ENCODE results near the gene LARP1. TPM values are rescaled to one million over a fixed set of nuclear protein-coding genes. Genes with fewer than 3 reads are reported as not detected.

LARP1 gene
- total RNA-seq, 2 experiments from 2014 or later, result 165 to 175 TPM

- POLR2A ChIA-PET, result interaction anchor here (0.6 to 1.1 kb wide), 3 partner anchors 20 to 211 kb away, joined by 3 to 5 read pairs (median 4); no protein-coding TSS in a partner anchor
- Mint-ChIP-seq H3K36me3 (peaks cover 13% of the 10 kb centered on the region), H3K9me3 (no peaks in the 10 kb centered on the region), H3K27me3 (no peaks in the 10 kb centered on the region), H3K4me1 (peaks cover 24% of the 10 kb centered on the region), H3K27ac (peak within 1 kb of the TSS; percentile 99), H3K4me3 (peak within 1 kb of the TSS; percentile 96)
- peak; percentile 97 for DNase-seq
- peak; percentile 77 for ATAC-seq (ENCODE audit: low read depth)
Observed at GRCh38 chr5:154858297-154858971, 103.3 kb downstream of the LARP1 start, which contains the start of gene CNOT8. Gene CNOT8 (plus strand): TSS chr5:154858627. CDS start chr5:154863279, 4,652 bp downstream.

- Mint-ChIP-seq H3K4me1 (peaks cover 24% of the 10 kb centered on the region), H3K36me3 (peaks cover 15% of the 10 kb centered on the region), H3K4me3 (peak overlapping the region; percentile 96), H3K27me3 (no peaks in the 10 kb centered on the region), H3K27ac (peak overlapping the region; percentile 99), H3K9me3 (no peaks in the 10 kb centered on the region)
- POLR2A ChIA-PET, result interaction anchor here (0.6 to 1.1 kb wide), 4 partner anchors 17 to 212 kb away, joined by 3 to 5 read pairs (median 4); no protein-coding TSS in a partner anchor
- no peak for DNase-seq
- ATAC-seq (ENCODE audit: low read depth), result no peak
Observed at GRCh38 chr5:154858972-154859871, 104.0 kb downstream of the LARP1 start.

DNA sequence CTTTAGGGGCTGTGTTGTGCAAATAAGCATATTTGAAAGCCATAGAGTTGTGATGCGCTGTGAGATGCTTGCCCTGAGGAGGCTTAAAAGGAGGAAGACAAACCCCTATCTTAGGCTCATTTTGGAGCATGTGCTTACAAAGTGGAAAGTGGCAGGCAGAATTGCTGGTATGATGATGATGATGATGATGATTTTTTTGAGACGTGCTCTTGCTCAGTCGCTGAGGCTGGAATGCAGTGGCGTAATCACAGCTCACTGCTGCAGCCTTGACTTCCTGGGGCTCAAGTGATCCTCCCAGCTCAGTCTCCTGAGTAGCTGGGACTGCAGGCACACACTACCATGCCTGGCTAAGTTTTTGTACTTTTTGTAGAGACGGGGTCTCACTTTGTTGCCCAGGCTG is 104.9 kb downstream of the LARP1 start:
- Mint-ChIP-seq H3K27ac (peak overlapping the region; percentile 99), H3K4me1 (peaks cover 24% of the 10 kb centered on the region), H3K27me3 (no peaks in the 10 kb centered on the region), H3K9me3 (no peaks in the 10 kb centered on the region), H3K4me3 (peak overlapping the region; percentile 96), H3K36me3 (peaks cover 20% of the 10 kb centered on the region)
- POLR2A ChIA-PET, result interaction anchor here (1.1 to 1.3 kb wide), 2 partner anchors 9 to 16 kb away, joined by 3 to 9 read pairs; no protein-coding TSS in a partner anchor
- no peak for ATAC-seq (ENCODE audit: low read depth)
- DNase-seq, result no peak

- DNase-seq (no peak), ATAC-seq (ENCODE audit: low read depth) (no peak)
- Mint-ChIP-seq H3K27ac (peak overlapping the region; percentile 99), H3K27me3 (no peaks in the 10 kb centered on the region), H3K9me3 (no peaks in the 10 kb centered on the region), H3K4me1 (peaks cover 26% of the 10 kb centered on the region), H3K4me3 (peak overlapping the region; percentile 96), H3K36me3 (peaks cover 26% of the 10 kb centered on the region)
- POLR2A ChIA-PET, result interaction anchor here (1.1 to 1.3 kb wide), 2 partner anchors 9 to 15 kb away, joined by 3 to 9 read pairs; no protein-coding TSS in a partner anchor
Observed at GRCh38 chr5:154860765-154861164, 105.6 kb downstream of the LARP1 start.

GRCh38 chr5:154861946-154862345 is 106.8 kb downstream of the LARP1 start:
- Mint-ChIP-seq H3K36me3 (peaks cover 31% of the 10 kb centered on the region), H3K4me3 (peak overlapping the region; percentile 38), H3K27ac (no peak overlapping the region), H3K9me3 (no peaks in the 10 kb centered on the region), H3K27me3 (no peaks in the 10 kb centered on the region), H3K4me1 (peaks cover 27% of the 10 kb centered on the region)
- ATAC-seq (ENCODE audit: low read depth) (no peak), DNase-seq (no peak)
- POLR2A ChIA-PET, result no interaction called here

DNA sequence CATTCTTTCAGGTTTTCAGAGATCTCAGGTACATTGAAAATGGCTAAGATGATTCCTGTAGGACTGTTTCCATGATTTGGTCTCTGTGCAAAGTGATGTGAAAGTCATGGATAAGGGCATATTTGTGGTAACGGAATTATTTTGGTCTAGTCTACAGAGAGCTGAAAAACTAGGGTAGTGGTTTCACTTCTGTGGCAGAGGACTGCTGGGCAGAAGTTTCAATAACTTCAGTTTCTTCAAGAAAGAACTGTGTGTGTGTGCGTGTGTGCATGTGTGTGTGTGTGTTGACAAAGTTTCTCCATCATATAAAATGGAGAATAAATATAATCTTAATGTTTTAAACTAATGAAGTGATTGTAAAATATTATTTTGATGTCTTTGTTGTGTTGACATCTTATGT is 107.6 kb downstream of the LARP1 start:
- Mint-ChIP-seq H3K4me1 (peaks cover 28% of the 10 kb centered on the region), H3K4me3 (peak overlapping the region; percentile 15), H3K36me3 (peaks cover 34% of the 10 kb centered on the region), H3K27ac (peak overlapping the region; percentile 40), H3K9me3 (no peaks in the 10 kb centered on the region), H3K27me3 (no peaks in the 10 kb centered on the region)
- no peak for DNase-seq
- POLR2A ChIA-PET, result interaction anchor here (0.7 kb wide), 1 partner anchor 75 kb away, joined by 3 read pairs; the partner anchor contains the start of gene GEMIN5
- ATAC-seq (ENCODE audit: low read depth), result no peak

GRCh38 chr5:154863291-154864080 is 108.3 kb downstream of the LARP1 start:
- H3K4me1 Mint-ChIP-seq, result peaks cover 29% of the 10 kb centered on the region
- H3K27me3 Mint-ChIP-seq, result no peaks in the 10 kb centered on the region
- no peak for DNase-seq
- H3K4me3 Mint-ChIP-seq, result no peak overlapping the region
- POLR2A ChIA-PET, result interaction anchor here (0.7 kb wide), 1 partner anchor 74 kb away, joined by 3 read pairs; the partner anchor contains the start of gene GEMIN5
- H3K27ac Mint-ChIP-seq, result no peak overlapping the region
- peaks cover 35% of the 10 kb centered on the region for H3K36me3 Mint-ChIP-seq
- no peaks in the 10 kb centered on the region for H3K9me3 Mint-ChIP-seq
- no peak for ATAC-seq (ENCODE audit: low read depth)

- no peaks in the 10 kb centered on the region for H3K27me3 Mint-ChIP-seq
- ATAC-seq (ENCODE audit: low read depth), result no peak
Observed at GRCh38 chr5:154865466-154866184, 110.4 kb downstream of the LARP1 start.

GRCh38 chr5:154866841-154867240 is 111.7 kb downstream of the LARP1 start:
- DNase-seq (no peak), ATAC-seq (ENCODE audit: low read depth) (no peak)
- no peak overlapping the region for H3K27ac Mint-ChIP-seq
- POLR2A ChIA-PET, result no interaction called here
- H3K9me3 Mint-ChIP-seq, result no peaks in the 10 kb centered on the region
- peaks cover 21% of the 10 kb centered on the region for H3K4me1 Mint-ChIP-seq
- no peak overlapping the region for H3K4me3 Mint-ChIP-seq
- no peaks in the 10 kb centered on the region for H3K27me3 Mint-ChIP-seq
- peaks cover 34% of the 10 kb centered on the region for H3K36me3 Mint-ChIP-seq

More at GRCh38 chr5:154865466-154866184, 110.4 kb downstream of the LARP1 start:
- Mint-ChIP-seq H3K4me3 (no peak overlapping the region), H3K27ac (no peak overlapping the region), H3K4me1 (peaks cover 26% of the 10 kb centered on the region), H3K36me3 (peaks cover 32% of the 10 kb centered on the region), H3K9me3 (no peaks in the 10 kb centered on the region)
- POLR2A ChIA-PET, result no interaction called here
- no peak for DNase-seq

Small RNAs within 50 kb of the gene (microRNA-seq; reads per million reads assigned to microRNA genes)
- not detected for gene MIR378H

Other genes starting within 250 kb of the LARP1 start
- not detected for gene FAXDC2, start 95.2 kb downstream of the LARP1 start, total RNA-seq
- gene CNOT8, start 103.2 kb downstream of the LARP1 start, total RNA-seq, result 10 to 100 TPM; 77.7 to 78.3 TPM
- 10 to 100 TPM; 13.8 to 15.7 TPM for gene GEMIN5, start 182.8 kb downstream of the LARP1 start, total RNA-seq
- 10 to 100 TPM; 50.0 to 52.4 TPM for gene MRPL22, start 185.7 kb downstream of the LARP1 start, total RNA-seq

All from activated naive CD8-positive, alpha-beta T cell treated with anti-CD3 and anti-CD28 coated beads, Interleukin-2, amount 10 ng/mL, durations not matched to agents 7 days and 5 days (primary cell).